Activated naive CD8-positive, alpha-beta T cell treated with anti-CD3 and anti-CD28 coated beads, Interleukin-2, amount 50 U/mL, for 16 hours (primary cell): Measurements from ENCODE around the gene PROM1.

Experiments used
- DNase-seq: peaks from one replicate; pipeline ENCODE4 v3.0.0-alpha.2; 2020; ENCODE audit warnings: low read depth, low spot score

Gene PROM1

DNA sequence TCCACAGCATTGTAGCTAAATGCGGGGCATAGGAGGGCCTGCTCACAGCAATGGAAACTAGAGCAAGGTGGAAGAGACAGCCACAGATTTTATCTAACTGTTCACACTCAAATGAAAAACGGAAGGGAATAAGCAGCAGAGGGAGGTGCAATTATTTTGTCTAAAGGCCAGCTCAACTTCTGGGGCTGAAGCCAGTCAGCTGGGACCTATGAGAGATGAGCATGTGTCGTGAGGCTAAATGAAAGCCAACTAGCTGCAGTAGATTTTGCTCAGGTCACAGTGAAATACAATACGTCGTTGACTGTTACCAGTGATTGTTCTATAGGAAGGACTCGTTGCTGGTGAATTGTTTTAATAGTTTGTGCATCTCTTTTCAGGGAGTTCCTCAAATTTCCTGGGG lies 94.4 kb downstream of the PROM1 start:
- no peak for DNase-seq

DNA sequence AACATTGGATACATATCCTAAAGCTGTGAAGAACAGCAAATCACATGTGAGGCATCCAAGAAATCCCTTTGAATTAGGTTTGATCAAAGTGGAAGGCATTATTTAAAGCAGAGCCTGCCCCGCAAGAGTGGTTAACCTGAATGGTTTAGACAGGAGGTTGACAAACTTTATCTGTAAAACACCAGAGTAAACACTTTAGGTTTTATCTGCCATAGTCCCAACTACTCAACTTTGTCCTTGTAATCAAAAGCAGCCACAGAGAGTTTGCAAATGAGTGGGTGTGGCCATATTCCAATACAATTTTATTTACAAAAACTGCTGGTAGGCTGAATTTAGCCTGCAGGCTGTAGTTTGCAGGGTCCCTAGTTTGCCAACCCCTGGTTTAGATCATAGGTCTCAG lies 95.6 kb downstream of the PROM1 start:
- no peak for DNase-seq

DNA sequence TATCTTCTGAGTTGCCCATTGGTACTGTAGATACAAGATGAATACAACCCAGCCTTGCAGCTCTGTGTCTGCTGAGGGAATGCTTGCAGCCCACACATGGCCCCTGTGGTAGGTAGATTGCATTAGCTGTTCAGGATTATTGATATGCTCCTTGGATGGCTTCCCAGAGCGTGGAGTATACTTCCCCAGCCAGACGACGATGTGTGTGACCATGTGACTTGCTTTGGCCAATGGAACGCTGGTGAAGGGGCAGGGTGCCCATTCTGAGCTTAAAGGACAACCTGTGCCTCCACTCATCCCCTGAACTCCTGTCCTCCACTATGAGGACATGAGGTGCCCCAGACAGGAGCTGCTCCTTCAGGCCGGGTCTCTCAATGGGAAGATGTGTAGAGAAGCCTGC lies 96.9 kb downstream of the PROM1 start:
- DNase-seq: no peak

DNA sequence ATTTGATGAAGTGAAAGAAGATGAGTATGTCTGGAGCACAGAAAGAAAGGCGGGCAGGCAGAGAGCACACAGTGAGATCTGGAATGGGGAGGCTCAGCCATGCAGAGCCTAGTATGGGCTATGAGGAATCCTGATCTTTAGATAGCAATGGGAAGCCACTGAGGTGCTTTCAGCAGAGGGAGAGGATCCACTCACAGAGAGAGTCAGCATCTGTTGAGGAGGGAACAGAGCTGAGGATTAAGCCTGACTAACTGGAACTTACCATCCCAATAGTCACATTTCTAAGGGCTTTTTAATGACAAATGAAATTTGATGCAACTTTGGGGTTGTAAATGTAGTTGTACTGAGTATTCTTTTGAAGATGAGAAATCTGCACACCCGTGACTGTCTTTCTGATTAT lies 100.2 kb downstream of the PROM1 start:
- no peak for DNase-seq

DNA sequence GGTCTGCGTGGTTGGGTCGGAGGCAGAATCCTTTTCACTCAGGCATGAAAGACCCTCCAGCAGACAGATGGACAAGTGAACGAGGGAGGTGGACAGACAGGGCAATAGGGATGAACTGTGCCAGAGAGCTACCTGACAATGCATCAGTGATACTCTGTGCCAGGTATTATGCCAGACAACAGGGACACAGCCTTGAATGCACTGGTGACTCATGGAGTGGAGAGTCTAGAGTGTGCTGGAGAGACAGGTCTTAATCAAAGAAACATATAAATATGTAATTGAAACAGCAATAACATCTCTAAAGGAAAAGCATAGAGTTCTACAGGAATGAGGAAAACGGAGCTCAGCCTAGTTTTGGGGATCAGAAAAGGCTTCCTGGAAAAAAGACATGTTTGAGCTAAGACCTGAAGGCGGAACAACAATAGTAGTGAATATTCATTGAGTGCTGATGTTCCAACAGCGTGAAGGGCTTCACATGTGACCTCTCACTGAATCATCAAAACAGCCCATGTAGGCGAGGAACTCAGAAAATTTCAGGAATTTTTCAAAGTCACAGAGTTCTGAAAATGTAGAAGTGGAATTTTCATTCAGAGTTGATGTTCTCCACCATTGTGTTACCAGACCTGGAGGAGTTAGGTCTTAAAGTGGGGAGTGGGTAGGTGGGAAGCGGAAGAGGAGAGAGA lies 100.8 kb downstream of the PROM1 start:
- no peak for DNase-seq

DNA sequence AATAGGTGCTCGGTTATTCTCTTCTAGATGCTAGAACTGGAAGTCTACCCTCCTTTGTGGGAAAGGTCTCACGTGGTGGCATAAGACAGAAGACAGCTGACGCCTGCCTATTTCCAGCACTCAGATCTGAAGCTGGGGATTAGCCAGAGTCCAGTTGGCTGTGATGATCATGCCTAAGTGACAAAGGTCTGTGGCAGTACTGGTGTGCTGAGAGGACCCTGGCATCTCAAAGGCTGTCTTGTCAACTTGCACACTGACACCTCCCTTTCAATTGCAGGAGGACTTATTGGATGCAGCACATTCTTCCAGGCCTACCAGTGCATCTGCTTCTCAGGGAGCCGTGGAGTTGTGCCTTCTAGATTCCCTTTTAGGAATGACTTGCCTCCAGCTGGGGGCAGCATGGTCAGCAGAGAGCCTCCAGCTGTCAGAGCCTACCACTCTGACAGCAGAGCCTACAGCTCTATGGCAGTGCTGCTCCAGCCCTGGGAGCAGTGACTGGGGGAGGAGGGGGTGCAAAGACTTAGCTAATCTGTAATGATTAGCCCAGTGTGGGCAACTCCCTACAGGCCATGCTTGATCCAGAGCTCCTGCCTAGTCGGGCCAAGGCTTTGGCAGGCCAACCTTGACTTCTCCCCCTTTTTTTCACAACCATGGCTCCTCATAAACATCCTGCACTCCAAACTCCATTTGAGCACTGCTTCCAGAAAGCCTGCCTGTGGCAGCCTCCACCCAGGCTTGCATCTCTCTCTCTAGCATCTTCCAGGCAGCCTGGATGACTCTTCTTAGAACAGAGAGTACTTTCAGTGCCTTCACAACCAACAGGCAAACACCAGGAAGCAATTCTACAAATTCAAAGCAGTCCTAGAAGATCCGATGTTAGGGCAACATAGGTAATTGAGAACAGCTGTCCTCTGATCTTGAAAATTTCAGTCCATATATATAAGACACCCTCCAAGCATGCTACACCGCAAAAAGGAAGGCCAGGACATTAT lies 107.1 kb downstream of the PROM1 start:
- DNase-seq: no peak

DNA sequence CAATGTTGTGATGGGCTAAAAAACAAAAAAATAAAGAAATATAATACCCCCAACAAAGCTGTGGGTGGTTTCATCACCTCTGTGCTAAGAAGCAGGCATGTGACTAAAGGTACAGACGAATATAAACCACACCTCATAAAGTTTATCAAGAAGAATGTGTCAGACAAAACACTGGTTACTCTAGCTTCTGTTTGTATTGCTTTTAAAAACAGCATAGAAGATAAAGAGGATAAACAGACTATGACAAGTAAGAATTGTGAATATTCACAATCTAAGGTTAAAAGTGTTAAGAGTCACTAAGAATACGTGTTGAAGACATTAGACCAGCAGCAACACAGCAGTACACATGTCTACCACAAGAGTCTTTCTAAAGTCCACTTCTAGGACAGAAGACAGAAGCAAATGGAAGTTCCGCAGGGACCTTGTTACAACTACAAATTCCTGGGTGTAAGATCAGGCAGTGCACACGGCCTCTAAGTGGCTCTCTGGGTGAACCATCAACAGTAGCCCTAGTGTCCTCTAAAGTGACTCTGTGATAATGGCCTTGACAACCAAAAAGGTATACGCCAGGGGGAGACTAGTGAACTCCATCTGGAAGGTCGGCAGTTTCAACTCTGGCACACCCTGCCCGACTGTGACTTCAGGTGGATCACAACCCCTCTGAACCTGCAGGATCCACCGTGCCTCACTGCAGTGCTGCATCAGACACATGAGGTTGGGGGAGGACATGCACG lies 112.6 kb downstream of the PROM1 start:
- no peak for DNase-seq

DNA sequence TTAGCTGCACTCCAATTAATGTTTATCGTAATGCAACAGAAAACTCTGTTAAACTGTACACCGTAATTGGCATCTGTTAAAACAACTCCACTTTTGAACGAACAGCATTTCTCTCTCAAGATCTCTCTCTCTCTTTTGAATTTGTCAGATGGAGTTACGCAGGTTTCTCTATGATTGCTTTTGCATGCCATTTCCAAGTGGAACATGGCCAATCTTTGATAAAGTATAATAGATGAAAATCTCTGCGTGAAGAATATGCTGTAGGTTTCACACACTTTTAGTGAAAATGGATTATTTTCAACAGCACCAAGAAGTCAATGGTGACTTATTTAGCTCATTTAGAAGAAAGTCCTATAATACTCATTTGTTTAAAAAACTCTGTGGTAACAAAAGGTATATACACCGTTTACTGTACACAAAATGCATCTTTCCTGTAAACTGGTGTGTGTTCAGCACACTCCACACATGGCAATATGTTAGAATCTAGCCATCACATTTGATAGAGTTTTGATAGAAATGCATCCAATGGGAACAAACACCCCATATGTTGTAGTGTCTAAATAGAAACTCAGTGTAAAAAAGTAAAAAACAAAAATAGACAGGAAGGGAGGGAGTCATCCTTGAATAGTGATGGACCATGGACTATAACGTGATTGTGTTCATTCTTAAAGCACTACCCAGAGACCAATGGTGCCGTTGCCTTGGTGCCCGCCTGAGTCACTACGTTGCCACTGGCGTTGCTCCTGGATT lies 115.1 kb downstream of the PROM1 start:
- no peak for DNase-seq

DNA sequence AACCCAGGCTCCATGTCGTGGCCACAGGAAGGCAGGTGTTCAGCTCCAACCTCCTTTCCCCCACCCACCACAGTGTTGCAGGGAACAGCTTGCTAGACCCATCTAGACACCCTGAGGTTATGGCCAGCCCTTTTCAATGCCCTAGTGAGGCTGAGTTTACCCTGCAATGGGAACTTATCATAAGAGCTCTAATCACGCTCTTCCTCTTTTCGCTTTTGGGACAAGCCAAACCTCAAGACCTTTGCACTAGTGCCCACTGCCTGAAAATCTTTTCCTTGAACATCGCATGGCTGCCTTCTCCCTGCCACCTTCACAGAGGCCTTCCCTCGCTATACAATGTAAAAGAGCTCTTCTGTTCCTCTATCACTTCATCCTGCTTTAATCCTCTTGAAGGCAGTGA lies 118.5 kb downstream of the PROM1 start:
- DNase-seq: no peak

DNA sequence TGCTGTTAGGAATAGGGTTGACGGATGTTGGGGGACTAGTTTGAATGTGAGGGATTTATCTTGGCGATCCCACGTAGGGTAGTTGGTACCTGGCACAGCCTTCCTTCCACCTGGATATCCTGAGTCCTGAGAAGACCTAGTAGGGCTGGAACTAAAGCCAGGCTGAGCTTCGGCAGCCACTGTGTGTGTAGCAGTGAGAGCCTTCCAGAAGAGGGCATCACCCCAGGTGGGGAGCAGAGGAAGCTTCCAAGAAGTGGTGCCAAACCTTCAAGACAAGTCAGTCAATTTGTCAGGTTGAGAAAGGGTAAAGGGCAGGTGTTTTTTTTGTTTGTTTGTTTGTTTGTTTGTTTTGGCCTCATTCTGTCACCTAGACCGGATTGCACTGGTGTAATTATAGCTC lies 119.7 kb downstream of the PROM1 start:
- no peak for DNase-seq

DNA sequence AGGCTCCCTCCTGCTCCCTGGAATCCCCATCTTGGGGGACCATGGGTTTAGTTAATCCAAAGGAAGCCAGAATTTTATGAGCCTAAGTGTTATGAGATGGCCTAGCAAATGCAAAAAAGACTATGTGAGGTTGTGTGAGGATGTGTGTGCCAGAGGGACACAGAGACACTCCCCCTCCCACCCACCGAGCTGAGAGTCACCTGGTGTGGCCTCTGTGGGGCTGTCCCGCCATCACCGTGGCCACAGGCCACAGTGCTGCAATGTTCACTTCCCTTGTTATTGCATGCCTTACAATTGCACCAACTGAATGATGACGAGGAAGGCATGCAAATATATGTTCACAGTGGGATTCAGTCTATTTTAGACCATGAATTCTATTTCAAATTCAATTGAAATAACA lies 120.2 kb downstream of the PROM1 start:
- peak; percentile 40 for DNase-seq

DNA sequence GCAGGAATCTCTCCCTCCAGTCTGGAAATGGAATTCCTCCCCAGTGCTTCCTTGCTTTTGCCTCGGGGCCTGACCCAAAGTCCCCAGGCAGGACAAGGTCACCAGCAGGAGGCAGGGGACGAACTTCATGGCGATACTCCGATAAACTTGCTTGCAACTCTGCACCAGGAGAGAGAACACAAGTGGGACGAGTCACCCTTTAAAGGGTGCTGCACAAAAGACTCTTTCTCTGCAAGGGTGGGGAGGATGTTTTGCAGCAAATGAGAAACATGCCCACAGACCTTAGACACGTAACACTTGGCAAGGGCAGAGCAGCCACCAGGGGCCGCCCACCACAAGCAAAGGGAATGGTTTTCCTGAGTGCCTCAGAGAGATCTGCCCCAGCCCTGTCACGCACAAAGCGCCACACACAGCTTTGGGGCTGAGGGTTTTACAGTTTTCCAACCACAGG lies 120.8 kb downstream of the PROM1 start, which contains the start of gene FGFBP2:
TSS of gene FGFBP2 (minus strand) at position 175 of the 451 bp plus-strand sequence. CDS start at position 129, 46 bp downstream.
- peak; percentile 44 for DNase-seq

DNA sequence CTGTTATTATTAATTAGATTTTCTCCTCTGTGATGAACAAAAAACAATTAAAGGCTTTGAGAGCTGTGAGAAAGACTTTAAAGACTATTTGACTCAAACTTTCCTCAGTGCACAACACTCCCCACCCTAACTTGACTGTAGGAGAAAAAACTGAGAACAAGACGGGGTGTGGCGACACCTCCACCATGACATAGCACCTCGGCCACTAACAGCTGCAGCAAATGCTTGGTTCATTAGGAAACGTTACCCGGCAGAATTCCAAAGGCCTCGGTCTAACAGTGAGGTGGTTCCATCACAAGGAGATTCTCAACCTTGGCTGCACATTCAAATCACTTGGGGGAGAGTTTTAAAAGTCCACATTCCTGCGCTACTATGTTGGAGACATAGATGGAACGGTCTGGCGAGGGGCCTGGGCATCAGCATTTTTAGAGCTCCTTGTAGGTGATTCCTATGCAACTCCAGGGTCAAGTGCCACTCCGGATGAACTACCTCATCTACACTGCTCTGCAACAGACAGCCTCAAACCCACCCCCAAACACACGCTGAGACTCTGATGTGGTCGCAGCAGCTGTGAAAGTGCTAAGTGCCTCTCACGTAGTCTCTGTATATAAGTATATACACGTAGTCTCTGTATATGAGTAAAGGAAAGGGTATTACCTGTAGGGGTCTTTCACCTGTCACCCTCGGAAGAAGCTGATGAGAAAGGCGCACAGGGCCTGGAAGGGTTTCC lies 121.9 kb downstream of the PROM1 start:
- DNase-seq: peak; percentile 17

DNA sequence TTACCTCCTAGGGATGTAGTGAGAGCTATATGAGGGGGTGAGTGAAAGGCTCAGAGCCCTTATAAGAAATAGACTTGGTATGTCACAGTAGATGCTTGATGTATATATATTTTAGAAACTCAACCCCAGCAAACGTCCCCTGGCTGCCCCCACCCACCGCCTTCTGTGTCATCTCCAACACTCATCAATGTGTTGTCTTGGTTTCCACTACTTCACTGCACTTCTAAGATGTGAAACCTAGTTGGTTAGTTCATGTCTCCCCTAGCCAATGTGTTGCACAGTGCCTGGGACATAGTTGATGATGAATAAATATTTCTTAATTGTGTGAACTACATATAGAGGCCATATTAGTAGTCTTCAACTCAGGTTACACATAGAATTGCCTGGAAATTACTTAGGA lies 125.3 kb downstream of the PROM1 start:
- DNase-seq: no peak

DNA sequence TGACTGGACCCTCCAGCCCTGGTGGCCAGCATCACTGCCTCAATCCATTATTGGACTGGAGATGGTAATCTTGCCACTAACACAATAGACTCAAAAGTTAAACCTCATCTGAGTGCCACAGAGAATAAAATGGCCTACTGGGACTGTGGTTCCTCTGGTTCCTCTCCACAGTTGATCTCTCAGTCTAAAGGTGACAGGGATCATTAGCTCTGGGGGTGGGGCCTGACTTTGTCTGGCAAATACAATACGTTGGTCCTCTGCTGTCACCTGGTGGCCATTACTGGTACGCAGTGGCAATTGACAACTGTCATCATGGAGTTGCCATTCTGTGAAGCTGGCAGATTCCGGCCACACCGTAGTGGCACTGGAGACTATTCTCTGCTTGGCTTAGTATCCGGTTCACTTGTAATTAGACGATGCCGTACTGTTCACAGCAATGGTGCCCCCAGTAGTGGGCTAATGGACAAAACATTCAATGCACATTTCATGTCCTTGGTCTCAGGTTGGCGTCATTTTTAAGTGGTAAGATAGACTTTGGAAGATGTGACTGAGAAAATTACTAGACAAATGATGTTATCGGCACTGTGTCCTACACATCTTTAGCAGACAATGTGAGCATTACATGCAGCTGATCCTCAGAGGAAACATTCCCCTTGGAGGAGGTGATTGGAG lies 127.5 kb downstream of the PROM1 start:
- peak; percentile 70 for DNase-seq

DNA sequence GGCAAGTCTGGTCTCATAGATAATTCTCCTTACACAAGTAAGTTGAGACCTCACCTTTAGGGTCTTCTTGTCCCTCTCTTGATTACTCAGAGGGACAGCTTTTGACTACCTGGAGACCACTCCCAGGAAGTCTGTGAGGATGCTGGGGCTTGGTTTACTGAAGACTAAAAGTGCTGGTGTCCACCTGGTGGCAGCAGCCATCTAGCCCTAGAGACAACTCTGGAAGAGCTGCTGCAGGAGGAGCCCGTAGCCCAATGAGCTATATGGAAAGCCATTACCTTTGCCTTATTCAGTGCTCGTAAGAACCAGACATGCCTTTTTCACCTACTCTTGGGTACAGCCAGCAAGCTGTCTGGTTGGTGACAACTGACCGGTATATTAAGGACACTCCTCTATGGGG lies 128.2 kb downstream of the PROM1 start:
- DNase-seq: no peak

DNA sequence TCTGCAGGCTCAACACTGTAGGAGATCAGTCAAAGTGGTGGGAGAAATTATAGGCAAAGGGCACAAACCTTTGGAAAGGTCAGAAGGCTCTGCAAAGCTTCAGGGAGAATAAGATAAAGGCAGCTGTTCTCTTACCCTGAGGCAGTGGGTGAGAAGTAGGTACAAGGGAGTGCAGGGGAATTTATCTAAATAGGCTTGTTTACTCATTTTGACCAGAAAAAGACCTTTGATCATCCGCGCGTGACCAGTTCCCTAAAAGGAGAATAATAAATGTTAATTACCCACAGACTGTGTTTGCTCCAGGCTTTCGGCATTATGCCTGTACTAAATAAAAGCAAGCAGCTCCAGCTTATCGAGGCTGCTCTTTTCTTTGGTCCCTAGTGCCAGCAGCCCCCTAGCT lies 130.2 kb downstream of the PROM1 start:
- no peak for DNase-seq

DNA sequence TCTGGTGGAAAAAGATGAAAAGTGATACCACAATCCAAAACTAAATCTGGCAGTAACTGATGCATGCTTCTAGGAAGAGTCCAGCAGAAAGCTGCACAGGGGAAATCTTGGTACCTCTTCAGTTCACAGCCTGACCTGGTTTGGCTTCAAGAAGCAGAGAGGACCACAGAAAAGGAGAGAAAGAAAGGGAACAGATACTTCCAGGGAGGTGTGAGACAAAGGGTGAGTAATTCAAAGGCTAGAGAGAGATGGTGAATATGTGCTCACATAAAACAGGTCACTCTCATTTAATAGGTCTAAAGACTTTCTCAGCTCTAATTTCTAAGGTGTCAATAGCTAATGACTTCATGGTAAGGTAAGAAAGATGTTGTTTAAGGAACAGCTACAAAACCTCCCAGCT lies 132.0 kb downstream of the PROM1 start:
- DNase-seq: no peak

DNA sequence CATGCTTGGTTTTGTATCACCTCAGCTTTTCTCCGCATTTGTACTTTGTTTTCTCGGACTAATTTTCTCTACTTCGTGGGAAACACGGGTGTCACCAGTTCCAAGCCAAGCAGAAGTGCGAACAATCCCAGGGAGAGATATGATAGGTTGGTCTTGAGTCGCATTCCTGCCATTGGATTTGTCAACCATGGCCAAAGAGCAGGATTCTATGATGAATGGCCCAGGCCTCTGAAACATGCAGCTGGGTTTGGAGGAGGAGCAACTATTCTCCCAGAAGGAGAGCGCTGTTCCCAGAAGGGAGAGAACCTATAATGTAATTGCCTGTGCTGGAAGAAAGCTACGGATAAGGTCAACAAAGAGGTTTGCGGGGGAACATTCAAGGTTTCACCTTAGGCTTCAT lies 135.0 kb downstream of the PROM1 start:
- no peak for DNase-seq

DNA sequence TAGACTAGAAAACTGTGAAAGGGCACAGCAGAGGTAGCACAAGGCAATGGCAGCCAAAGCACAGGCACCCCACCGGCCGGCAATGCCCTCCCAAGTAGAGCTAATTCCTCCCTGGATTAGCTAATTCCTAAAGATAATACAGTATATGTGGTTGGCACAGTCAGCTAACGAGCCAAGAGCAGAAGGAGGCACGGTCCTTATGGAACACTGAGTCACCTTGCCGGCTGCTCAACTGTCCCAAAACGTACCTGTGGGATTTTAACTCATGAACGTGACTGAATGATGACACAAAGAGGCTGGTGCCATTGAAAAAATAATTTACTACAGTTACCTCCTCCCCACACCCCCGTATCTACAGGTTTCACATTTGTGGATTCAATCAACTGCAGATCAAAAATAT lies 136.1 kb downstream of the PROM1 start:
- no peak for DNase-seq
